NB4 (cell line): Measurements from ENCODE around the gene ATRN.
"Not testable (repeated sequence)": the region's sequence is repeated elsewhere in the genome, so short reads cannot be mapped to it uniquely, and the experiment has no call there.

Experiments
- DNase-seq: peaks from one replicate; pipeline ENCODE4 v3.0.0; 2010; ENCODE audit warnings: low read depth
- H3K4me3 ChIP-seq: one replicate; pipeline ENCODE4 v1.5.1; 2011; ENCODE audit warnings: mild to moderate bottlenecking, low read depth, low read length, moderate library complexity
- MYC ChIP-seq: IDR thresholded peaks from 2 replicates; pipeline ENCODE4 v1.6.1; 2011; ENCODE audit warnings: low read depth, low read length
- POLR2A ChIP-seq: IDR thresholded peaks from 2 replicates; pipeline ENCODE4 v1.6.1; 2011; ENCODE audit warnings: mild to moderate bottlenecking; ENCODE audit not compliant: insufficient read length; ENCODE audit errors: extremely low read depth
- TF ChIP-seq, protein P1 (sequence below): IDR thresholded peaks from 2 replicates; pipeline ENCODE4 v1.6.1; 2011; ENCODE audit warnings: low read depth, low read length
- TF ChIP-seq, protein P2 (sequence below): IDR thresholded peaks from one replicate; pipeline ENCODE4 v1.5.1; 2012; ENCODE audit warnings: low read depth, low read length

The ATRN gene

DNA sequence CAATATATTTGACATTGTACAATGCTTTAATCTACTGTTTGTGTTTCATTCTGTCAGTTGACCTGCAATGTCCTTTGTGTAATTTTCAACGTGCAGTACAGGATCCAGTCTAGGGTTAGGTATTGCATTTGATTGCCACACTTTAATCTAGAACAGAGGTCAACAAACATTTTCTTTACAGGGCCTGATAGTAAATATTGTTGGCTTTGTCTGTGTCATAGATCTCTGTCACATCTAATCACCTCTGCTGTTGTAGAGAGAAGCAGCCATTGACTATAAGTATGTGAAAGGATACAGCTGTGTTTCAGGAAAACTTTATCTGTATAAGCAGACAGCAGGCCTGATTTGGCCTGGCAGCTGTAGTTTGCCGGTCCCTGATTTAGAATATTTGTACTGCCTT, 39.3 kb downstream of the ATRN start:
- TF ChIP-seq, protein P1, sequence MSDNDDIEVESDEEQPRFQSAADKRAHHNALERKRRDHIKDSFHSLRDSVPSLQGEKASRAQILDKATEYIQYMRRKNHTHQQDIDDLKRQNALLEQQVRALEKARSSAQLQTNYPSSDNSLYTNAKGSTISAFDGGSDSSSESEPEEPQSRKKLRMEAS, result no peak
- TF ChIP-seq POLR2A, result no peak
- TF ChIP-seq, protein P2, sequence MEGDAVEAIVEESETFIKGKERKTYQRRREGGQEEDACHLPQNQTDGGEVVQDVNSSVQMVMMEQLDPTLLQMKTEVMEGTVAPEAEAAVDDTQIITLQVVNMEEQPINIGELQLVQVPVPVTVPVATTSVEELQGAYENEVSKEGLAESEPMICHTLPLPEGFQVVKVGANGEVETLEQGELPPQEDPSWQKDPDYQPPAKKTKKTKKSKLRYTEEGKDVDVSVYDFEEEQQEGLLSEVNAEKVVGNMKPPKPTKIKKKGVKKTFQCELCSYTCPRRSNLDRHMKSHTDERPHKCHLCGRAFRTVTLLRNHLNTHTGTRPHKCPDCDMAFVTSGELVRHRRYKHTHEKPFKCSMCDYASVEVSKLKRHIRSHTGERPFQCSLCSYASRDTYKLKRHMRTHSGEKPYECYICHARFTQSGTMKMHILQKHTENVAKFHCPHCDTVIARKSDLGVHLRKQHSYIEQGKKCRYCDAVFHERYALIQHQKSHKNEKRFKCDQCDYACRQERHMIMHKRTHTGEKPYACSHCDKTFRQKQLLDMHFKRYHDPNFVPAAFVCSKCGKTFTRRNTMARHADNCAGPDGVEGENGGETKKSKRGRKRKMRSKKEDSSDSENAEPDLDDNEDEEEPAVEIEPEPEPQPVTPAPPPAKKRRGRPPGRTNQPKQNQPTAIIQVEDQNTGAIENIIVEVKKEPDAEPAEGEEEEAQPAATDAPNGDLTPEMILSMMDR, result no peak
- TF ChIP-seq MYC, result no peak
- H3K4me3 ChIP-seq, result no peak overlapping the region
- DNase-seq, result no peak

- not testable (repeated sequence) for DNase-seq, H3K4me3 ChIP-seq
These were observed 41.4 kb downstream of the ATRN start for GRCh38 chr20:3512239-3512638.

GRCh38 chr20:3514012-3514642, 43.3 kb downstream of the ATRN start:
- TF ChIP-seq MYC (no peak), POLR2A (no peak)
- TF ChIP-seq, protein P2, result no peak
- TF ChIP-seq, protein P1, result no peak
- DNase-seq, result no peak
- no peak overlapping the region for H3K4me3 ChIP-seq

DNA sequence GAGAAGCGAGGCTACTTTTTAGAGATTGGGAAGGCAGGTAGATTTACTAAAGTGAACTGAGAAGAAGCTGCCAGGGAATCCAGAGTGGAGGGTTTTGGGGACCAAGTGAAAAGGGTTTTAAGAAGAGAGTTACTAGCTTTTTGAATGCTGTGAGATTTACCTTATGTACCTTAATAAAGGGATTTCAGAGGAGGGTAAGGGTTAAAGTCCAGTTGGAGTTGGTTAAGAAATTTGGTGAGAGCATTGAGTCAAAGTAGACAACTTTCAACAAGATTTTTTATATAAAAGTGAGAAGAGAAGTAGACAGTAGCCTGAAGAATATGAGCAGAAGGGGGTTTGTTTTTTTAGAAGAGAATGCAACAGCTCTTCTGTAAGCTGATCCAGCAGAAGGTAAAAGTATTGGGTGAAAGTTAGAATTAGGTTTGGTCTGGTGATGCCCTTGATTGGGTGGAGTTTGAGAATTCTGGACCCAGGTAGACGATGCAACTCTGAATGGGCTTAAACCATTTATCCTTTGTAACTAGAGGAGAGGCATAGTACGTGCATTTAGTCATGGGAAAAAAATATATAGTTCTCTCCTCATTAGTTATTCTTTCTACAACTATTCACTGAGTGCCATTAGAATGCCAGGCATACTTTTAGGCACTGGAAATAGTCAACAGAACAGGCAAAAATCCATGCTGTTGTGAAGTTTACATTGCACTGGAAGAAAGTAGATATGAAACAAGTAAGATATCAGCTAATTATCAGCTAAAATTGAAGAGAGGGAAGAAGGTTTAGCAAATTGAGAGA, 44.8 kb downstream of the ATRN start:
- no peak for DNase-seq
- TF ChIP-seq, protein P1, result no peak
- TF ChIP-seq, protein P2, result no peak
- TF ChIP-seq MYC, result no peak
- TF ChIP-seq POLR2A, result no peak
- H3K4me3 ChIP-seq, result no peak overlapping the region

- DNase-seq, result no peak
- H3K4me3 ChIP-seq, result no peak overlapping the region
- TF ChIP-seq, protein P2, result no peak
- TF ChIP-seq, protein P1, result no peak
- TF ChIP-seq MYC, result no peak
- TF ChIP-seq POLR2A, result no peak
These were observed 51.3 kb downstream of the ATRN start for GRCh38 chr20:3521852-3522740.

GRCh38 chr20:3524696-3525095, 53.9 kb downstream of the ATRN start:
- DNase-seq, result not testable (repeated sequence)

More at GRCh38 chr20:3524696-3525095, 53.9 kb downstream of the ATRN start:
- H3K4me3 ChIP-seq, result not testable (repeated sequence)
